ENCODE measurements around the gene GFPT2. TPM values are rescaled to one million over a fixed set of nuclear protein-coding genes. Genes with fewer than 3 reads are reported as not detected.

Gene GFPT2
- total and polyA plus RNA-seq, 9 donors = 18.5 to 135 (median 41.5) TPM

GRCh38 chr5:180350711-180351465 is 2.2 kb downstream of the GFPT2 start:
- H3K4me1 ChIP-seq (ENCODE audit: insufficient read depth) = peaks cover 2% of the 10 kb centered on the region
- no peaks in the 10 kb centered on the region for H3K9me3 ChIP-seq
- no peak overlapping the region for H3K27ac ChIP-seq
- H3K27me3 ChIP-seq = no peaks in the 10 kb centered on the region
- no peak for TF ChIP-seq POLR2A (IDR thresholded peaks at IDR 0.05)
- TF ChIP-seq EP300 (IDR thresholded peaks at IDR 0.05) = no peak
- TF ChIP-seq CTCF (IDR thresholded peaks at IDR 0.05) = no peak
- H3K36me3 ChIP-seq = no peaks in the 10 kb centered on the region
- intact Hi-C loops (cut with DNase I) = loop anchor here in 1 of 4 donors (10.0 kb wide), 1 partner anchor 56 kb away; the partner anchor contains the start of gene MAPK9
- DNase-seq = no peak
- H3K4me3 ChIP-seq = no peak overlapping the region
- 76 to 82% (median 82%) methylated on average over 11 of the region's 11 CpGs for WGBS, 3 donors

- intact Hi-C loops (cut with DNase I) = loop anchor here in 1 of 4 donors (10.0 kb wide), 1 partner anchor 55 kb away; the partner anchor contains the start of gene MAPK9
- 89 to 95% (median 92%) methylated on average over 7 of the region's 7 CpGs for whole genome bisulfite sequencing, 3 donors
- no peak for DNase-seq
- H3K4me3 ChIP-seq = no peak overlapping the region
- peaks cover 2% of the 10 kb centered on the region for H3K4me1 ChIP-seq (ENCODE audit: insufficient read depth)
- no peaks in the 10 kb centered on the region for H3K27me3 ChIP-seq
- TF ChIP-seq EP300 (IDR thresholded peaks at IDR 0.05) (no peak), CTCF (IDR thresholded peaks at IDR 0.05) (no peak), POLR2A (IDR thresholded peaks at IDR 0.05) (no peak)
- H3K9me3 ChIP-seq = no peaks in the 10 kb centered on the region
- H3K27ac ChIP-seq = no peak overlapping the region
- H3K36me3 ChIP-seq = no peaks in the 10 kb centered on the region
These were observed 2.8 kb downstream of the GFPT2 start for GRCh38 chr5:180350296-180350695.

- Histone ChIP-seq H3K36me3 (no peaks in the 10 kb centered on the region), H3K27ac (no peak overlapping the region), H3K9me3 (no peaks in the 10 kb centered on the region), H3K27me3 (no peaks in the 10 kb centered on the region), H3K4me3 (no peak overlapping the region), H3K4me1 (ENCODE audit: insufficient read depth) (peaks cover 2% of the 10 kb centered on the region)
- no peak for DNase-seq
- TF ChIP-seq POLR2A (IDR thresholded peaks at IDR 0.05) (no peak), CTCF (IDR thresholded peaks at IDR 0.05) (no peak), EP300 (IDR thresholded peaks at IDR 0.05) (no peak)
- intact Hi-C loops (cut with DNase I) = no loop called here
- WGBS, 3 donors = 90 to 93% (median 92%) methylated on average over 8 of the region's 8 CpGs
These were observed 3.7 kb downstream of the GFPT2 start for GRCh38 chr5:180349391-180349790.

- TF ChIP-seq EP300 (IDR thresholded peaks at IDR 0.05) = no peak
- TF ChIP-seq CTCF (IDR thresholded peaks at IDR 0.05) = no peak
- no peak for TF ChIP-seq POLR2A (IDR thresholded peaks at IDR 0.05)
- Histone ChIP-seq H3K36me3 (no peaks in the 10 kb centered on the region), H3K27me3 (no peaks in the 10 kb centered on the region), H3K27ac (no peak overlapping the region), H3K9me3 (no peaks in the 10 kb centered on the region), H3K4me3 (no peak overlapping the region), H3K4me1 (ENCODE audit: insufficient read depth) (peaks cover 5% of the 10 kb centered on the region)
- intact Hi-C loops (cut with DNase I) = no loop called here
- no peak for DNase-seq
- WGBS, 3 donors = 95 to 97% (median 97%) methylated on average over 7 of the region's 7 CpGs
These were observed 4.8 kb downstream of the GFPT2 start for GRCh38 chr5:180348336-180348735.
